Neural crest cell (in vitro differentiated cells): ENCODE results near the gene XKR8. TPM values are rescaled to one million over a fixed set of nuclear protein-coding genes. Genes with fewer than 3 reads are reported as not detected.

Experiments
- DNase-seq: peaks from one replicate; pipeline ENCODE4 v3.0.0; 2021; ENCODE audit warnings: low read depth, mixed read lengths, low spot score
- H3K27ac Mint-ChIP-seq: one replicate; pipeline ENCODE4 v1.8.0; 2021; ENCODE audit warnings: mild to moderate bottlenecking, mixed read lengths; ENCODE audit not compliant: unreplicated experiment
- H3K27me3 Mint-ChIP-seq: 2 replicates; pipeline ENCODE4 v1.8.0; 2021; ENCODE audit warnings: low read depth, mild to moderate bottlenecking, mixed read lengths
- H3K36me3 Mint-ChIP-seq: 2 replicates; pipeline ENCODE4 v1.8.0; 2021; ENCODE audit warnings: low read depth, mild to moderate bottlenecking, mixed read lengths
- H3K4me1 Mint-ChIP-seq: 2 replicates; pipeline ENCODE4 v1.8.0; 2021; ENCODE audit warnings: mixed read lengths
- H3K4me3 Mint-ChIP-seq: one replicate; pipeline ENCODE4 v1.8.0; 2021; ENCODE audit warnings: mild to moderate bottlenecking, mixed read lengths
- H3K9me3 Mint-ChIP-seq: 2 replicates; pipeline ENCODE4 v1.8.0; 2021; ENCODE audit warnings: mixed read lengths
- total RNA-seq: library from RNA; stranded (reverse); gene quantifications from 2 replicates; pipeline ENCODE4 v1.2.1, GENCODE V29; 2021
- TF ChIP-seq, protein P1 (sequence below): fragments of 200-600 bp; sonication (generic); conservative IDR thresholded peaks from 2 replicates; pipeline ENCODE4 v1.5.0; 2021; ENCODE audit warnings: antibody characterized with exemption, mild to moderate bottlenecking

The XKR8 gene
- total RNA-seq, 1 donor from 2014 or later: 11.8 TPM

DNA sequence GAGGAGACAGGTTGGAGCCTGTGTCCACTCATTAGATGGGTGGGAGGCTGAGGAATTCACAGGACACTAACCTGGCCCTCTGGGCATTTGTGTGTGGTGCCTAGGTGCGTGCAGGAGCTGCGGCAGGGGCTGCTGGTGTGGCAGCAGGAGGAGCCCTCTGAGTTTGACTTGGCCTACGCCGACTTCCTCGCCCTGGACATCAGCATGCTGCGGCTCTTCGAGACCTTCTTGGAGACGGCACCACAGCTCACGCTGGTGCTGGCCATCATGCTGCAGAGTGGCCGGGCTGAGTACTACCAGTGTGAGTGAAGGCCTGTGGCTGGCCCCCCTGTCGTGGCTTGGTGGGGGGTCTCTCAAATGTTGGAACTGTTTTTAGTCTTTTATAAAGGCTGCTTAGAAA is 3.6 kb downstream of the XKR8 start:
- DNase-seq: no peak
- TF ChIP-seq, protein P1, sequence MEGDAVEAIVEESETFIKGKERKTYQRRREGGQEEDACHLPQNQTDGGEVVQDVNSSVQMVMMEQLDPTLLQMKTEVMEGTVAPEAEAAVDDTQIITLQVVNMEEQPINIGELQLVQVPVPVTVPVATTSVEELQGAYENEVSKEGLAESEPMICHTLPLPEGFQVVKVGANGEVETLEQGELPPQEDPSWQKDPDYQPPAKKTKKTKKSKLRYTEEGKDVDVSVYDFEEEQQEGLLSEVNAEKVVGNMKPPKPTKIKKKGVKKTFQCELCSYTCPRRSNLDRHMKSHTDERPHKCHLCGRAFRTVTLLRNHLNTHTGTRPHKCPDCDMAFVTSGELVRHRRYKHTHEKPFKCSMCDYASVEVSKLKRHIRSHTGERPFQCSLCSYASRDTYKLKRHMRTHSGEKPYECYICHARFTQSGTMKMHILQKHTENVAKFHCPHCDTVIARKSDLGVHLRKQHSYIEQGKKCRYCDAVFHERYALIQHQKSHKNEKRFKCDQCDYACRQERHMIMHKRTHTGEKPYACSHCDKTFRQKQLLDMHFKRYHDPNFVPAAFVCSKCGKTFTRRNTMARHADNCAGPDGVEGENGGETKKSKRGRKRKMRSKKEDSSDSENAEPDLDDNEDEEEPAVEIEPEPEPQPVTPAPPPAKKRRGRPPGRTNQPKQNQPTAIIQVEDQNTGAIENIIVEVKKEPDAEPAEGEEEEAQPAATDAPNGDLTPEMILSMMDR: no peak
- H3K27ac Mint-ChIP-seq: no peak overlapping the region

DNA sequence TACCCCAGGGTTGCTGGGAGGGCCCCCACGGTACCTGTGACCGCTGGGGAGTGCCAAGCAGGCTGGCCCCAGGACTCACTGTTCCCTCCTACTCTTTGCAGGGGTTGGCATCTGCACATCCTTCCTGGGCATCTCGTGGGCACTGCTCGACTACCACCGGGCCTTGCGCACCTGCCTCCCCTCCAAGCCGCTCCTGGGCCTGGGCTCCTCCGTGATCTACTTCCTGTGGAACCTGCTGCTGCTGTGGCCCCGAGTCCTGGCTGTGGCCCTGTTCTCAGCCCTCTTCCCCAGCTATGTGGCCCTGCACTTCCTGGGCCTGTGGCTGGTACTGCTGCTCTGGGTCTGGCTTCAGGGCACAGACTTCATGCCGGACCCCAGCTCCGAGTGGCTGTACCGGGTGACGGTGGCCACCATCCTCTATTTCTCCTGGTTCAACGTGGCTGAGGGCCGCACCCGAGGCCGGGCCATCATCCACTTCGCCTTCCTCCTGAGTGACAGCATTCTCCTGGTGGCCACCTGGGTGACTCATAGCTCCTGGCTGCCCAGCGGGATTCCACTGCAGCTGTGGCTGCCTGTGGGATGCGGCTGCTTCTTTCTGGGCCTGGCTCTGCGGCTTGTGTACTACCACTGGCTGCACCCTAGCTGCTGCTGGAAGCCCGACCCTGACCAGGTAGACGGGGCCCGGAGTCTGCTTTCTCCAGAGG is 6.8 kb downstream of the XKR8 start:
- DNase-seq: no peak
- peak overlapping the region; percentile 92 for H3K27ac Mint-ChIP-seq

More for the DNA sequence above, 3.6 kb downstream of the XKR8 start:
- no peaks in the 10 kb centered on the region for H3K9me3 Mint-ChIP-seq
- H3K4me1 Mint-ChIP-seq: peaks cover 20% of the 10 kb centered on the region
- H3K36me3 Mint-ChIP-seq: peaks cover 2% of the 10 kb centered on the region
- peak overlapping the region; percentile 47 for H3K4me3 Mint-ChIP-seq
- H3K27me3 Mint-ChIP-seq: no peaks in the 10 kb centered on the region

DNA sequence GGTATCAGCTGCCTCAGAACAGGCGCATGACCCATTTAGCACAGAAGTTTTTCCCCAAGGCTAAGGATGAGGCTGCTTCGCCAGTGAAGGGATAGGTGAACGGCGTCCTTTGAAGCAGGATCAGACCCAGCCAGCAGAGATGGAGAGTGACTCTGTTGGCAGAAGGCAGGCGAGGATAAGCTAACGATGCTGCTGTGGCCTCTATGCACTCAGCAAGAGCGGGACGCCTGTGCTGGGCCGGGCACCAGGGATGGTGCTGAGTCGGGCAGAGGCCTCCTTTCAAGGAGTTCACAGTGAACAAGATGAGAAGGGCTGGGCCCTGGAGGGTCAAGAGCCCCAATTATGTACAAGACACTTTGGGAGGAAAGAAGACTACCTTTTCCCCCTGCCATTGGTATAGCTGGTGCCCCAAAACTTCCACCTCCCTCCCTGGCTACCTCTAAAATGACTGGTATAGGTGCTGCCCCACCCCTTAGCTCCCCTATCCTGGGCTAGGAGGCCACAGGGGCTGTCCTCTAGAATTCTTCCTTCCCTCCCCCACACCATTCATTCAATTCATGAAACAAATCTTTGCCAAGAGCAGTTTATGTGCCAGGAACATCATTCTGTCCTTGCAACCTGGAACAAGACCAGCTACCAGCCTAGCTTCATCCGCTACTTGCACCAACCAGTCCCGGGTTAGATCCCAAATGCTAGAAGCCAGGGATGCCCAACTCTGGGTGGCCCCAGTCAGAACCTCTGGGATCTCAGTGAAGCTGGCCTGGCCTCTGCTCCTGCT is 7.5 kb downstream of the XKR8 start:
- TF ChIP-seq, protein P1: no peak
- no peak overlapping the region for H3K4me3 Mint-ChIP-seq
- no peak for DNase-seq
- no peaks in the 10 kb centered on the region for H3K9me3 Mint-ChIP-seq
- H3K4me1 Mint-ChIP-seq: no peaks in the 10 kb centered on the region
- no peaks in the 10 kb centered on the region for H3K27me3 Mint-ChIP-seq
- no peak overlapping the region for H3K27ac Mint-ChIP-seq
- H3K36me3 Mint-ChIP-seq: peaks cover 4% of the 10 kb centered on the region

More for the DNA sequence above, 6.8 kb downstream of the XKR8 start:
- Mint-ChIP-seq H3K36me3 (peaks cover 4% of the 10 kb centered on the region), H3K4me3 (no peak overlapping the region), H3K9me3 (no peaks in the 10 kb centered on the region), H3K27me3 (no peaks in the 10 kb centered on the region), H3K4me1 (peaks cover 5% of the 10 kb centered on the region)
- TF ChIP-seq, protein P1: no peak

DNA sequence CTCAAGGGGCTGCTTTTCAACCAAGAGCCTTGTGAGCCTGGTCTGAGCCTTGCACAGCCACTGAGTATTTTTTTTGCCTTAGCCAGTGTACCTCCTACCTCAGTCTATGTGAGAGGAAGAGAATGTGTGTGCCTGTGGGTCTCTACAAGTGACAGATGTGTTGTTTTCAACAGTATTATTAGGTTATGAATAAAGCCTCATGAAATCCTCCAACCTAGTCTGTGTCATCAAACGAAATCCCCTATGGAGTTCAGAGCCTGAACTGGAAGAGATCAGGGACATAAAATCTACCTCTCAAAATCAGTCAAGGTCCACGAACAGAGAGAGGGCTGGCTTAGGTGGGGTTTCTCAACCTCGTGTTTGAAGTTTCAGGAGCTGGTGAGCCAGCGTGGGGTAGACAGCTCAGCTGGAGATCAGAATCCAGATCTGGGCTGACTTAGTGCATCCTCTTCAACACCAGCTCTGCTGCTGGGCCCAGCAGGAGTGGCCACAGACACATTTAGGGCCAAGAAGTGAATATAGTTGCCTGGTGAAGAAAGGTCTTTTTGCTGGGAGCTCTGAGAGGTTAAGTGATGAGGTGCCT is 8.2 kb downstream of the XKR8 start:
- H3K4me3 Mint-ChIP-seq: no peak overlapping the region
- TF ChIP-seq, protein P1: no peak
- H3K27me3 Mint-ChIP-seq: no peaks in the 10 kb centered on the region
- H3K36me3 Mint-ChIP-seq: peaks cover 4% of the 10 kb centered on the region
- no peak for DNase-seq
- peak overlapping the region; percentile 54 for H3K27ac Mint-ChIP-seq
- no peaks in the 10 kb centered on the region for H3K4me1 Mint-ChIP-seq
- H3K9me3 Mint-ChIP-seq: no peaks in the 10 kb centered on the region

DNA sequence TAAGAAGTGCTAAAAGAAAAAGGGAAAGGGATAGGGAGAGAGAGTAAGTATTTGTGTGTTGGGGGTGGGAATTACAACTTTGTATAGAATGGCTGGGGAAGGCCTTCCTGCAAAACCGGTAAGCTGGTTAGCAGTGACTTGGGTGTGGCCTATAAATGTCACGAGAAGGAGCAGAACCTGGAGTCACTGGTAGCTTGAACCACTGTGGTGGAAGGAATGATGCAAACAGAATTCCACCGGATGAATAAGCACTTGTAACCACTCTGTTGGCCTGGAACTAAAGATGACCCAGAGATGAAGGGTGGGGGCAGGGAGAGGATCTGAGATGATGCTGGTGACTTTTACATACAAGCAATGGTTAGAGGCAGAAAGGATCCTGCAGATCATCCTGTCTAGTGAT is 8.9 kb downstream of the XKR8 start:
- TF ChIP-seq, protein P1: no peak
- Mint-ChIP-seq H3K9me3 (no peaks in the 10 kb centered on the region), H3K4me1 (no peaks in the 10 kb centered on the region), H3K4me3 (no peak overlapping the region), H3K27ac (peak overlapping the region; percentile 54), H3K27me3 (no peaks in the 10 kb centered on the region), H3K36me3 (peaks cover 4% of the 10 kb centered on the region)
- DNase-seq: no peak
